ENCODE results near the gene IL12RB2.

GRCh38 chr1:67322442-67322841, 14.8 kb downstream of the IL12RB2 start:
- TF ChIP-seq CTCF (conservative IDR thresholded peaks at IDR 0.05 in 1 of 2, IDR thresholded peaks at IDR 0.05 in 1 of 2; ENCODE audit: low read depth in 1 of 2, low read length in 2 of 2) (no peak), EZH2 (IDR thresholded peaks at IDR 0.05; ENCODE audit: low read length, missing control alignments) (no peak)
